GM18498 (cell line): ENCODE data around the gene LSM4.

Experiments
- ATAC-seq: cut with Tn5 transposase; IDR thresholded peaks from one replicate; pipeline ENCODE4 v1.9.1; 2021; ENCODE audit warnings: mild to moderate bottlenecking, moderate library complexity; ENCODE audit not compliant: unreplicated experiment

Gene LSM4

DNA sequence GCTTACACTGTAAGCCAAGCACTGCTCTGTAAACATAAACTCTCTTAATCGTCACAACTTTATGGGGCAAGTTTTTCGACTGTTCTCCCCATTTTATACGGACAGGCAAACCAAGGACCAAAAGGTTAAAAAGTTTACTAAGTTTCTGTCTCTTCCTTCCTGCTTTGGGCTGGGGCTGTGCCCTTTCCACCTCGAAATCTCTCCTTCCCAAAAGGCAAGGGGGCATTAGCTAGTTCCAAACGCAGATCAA lies 43.7 kb downstream of the LSM4 start:
- no peak for ATAC-seq

GRCh38 chr19:18278521-18279265 lies 44.2 kb downstream of the LSM4 start:
- ATAC-seq, result no peak

GRCh38 chr19:18274781-18275356 lies 48.0 kb downstream of the LSM4 start:
- no peak for ATAC-seq

GRCh38 chr19:18274219-18274780 lies 48.6 kb downstream of the LSM4 start, which contains the start of gene IQCN:
IQCN (minus strand) TSS chr19:18274452; CDS start chr19:18269478, 4,974 bp downstream.
- ATAC-seq, result no peak

DNA sequence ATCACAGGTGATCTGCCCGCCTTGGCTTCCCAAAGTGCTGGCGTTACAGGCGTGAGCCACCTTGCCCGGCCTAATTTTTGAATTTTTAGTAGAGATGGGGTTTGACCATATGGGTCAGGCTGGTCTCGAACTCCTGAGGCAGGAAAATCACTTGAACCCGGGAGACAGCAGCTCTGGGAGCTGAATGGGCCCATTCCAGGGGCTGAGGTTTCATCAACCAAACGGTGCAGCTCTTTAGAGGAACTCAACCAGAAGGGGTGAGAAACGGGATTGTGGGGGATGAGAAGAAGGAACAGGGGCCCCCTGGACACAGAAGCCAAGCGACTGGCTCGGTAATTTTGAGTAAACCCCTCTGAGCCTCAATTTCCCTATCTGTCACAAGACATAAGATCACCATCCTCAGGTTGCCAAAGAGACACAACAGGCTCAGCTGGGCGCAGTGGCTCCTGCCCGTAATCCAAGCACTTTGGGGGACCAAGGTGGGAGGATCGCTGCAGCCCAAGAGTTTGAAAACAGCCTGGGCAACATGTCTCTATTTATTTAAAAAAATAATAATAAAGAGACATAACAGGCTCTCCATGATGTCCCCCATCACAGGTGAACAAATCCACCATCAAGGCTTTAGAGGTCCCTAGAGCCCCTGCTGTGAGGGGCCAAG lies 49.2 kb downstream of the LSM4 start:
- ATAC-seq, result no peak

DNA sequence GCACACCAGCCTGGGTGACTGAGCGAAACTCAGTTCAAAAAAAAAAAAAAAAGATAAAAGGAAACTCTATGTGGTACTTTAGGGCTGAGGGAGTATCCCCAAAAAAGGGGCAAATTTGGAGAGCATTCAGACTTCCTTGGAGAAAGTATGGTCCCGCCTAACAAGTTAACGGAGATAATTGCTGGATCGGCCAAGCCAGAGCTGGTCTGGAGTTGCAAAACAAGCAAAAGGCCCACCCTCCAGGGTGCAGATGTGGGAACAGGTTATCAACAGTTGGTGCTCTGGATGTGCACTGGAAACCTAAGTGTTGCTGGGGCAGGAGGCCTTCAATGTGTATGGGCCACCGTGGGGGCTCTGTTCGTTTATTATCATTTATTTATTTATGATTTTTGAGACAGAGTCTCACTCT lies 51.4 kb downstream of the LSM4 start:
- no peak for ATAC-seq

DNA sequence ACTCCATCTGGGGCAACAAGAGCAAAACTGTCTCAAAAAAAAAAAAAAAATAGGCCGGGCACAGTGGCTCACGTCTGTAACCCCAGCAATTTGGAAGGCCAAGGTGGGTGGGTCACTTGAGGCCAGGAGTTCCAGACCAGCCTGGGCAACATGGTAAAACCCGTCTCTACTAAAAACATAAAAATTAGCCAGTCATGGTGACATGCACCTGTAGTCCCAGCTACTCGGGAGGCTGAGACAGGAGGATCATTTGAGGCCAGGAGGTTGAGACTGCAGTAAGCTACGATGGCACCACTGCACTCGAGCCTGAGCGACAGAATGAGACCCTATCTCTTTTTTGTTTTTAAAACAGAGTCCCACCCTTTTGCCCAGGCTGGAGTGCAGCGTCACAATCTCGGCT lies 52.5 kb downstream of the LSM4 start:
- no peak for ATAC-seq

DNA sequence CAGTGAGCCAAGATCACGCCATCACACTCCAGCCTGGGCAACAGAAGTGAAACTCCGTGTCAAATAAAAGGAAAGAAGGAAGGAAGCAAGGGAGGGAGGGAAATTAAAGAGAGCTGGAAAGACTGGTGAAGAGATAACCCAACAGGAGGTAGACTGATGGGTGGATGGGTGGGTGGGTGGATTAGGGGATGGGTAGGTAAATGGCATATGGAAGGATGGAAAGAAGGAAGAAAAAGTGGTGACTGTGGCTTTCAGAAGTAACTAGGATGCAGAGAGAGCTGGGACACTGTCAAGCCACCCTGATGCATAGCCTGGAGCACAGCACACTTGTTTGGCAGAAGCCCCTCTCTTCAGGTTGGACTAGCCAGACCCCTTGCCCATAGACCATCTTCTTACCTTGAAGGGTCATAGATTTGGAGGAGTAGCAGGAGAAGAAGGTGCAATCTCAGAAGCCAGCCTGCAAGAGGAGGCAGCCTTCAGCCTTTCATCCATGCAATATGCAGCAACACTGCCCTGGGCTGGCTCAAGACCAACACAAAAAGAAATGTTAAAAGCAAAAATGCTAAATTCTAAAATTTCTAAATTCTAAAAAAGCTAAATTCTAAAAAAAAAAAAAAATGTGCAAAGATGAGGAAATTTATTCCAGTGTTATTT lies 53.7 kb downstream of the LSM4 start:
- no peak for ATAC-seq

GRCh38 chr19:18266771-18267686 lies 55.8 kb downstream of the LSM4 start:
- ATAC-seq, result no peak

- no peak for ATAC-seq
Observed at GRCh38 chr19:18265582-18265981, 57.3 kb downstream of the LSM4 start.

DNA sequence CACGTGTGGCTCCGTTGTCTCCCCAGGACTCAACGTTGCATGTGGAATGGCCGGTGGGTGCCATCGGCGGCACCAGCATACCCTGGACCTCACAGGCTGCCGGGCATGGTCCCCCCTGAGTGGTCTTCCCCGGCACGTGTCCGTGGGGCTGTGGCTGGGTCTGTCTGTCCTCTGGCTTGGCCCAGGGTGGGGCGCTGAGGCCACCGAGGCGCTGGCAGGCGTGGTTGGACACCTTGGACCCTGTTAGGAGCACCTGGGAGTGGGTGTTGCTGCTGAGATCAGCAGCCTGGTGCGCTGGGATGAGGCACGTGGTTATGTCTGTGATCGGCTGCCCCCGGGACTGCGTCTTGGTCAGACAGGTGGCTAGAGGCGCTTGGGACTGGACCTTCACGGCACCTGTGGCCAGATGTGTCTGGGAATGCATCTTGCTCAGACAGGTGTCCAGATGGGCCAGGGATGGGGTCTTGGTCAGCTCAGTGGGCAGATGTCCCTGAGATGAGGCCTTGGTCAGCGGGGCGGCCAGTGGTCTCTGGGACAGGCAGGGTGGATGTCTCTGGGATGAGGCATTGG lies 57.8 kb downstream of the LSM4 start:
- ATAC-seq, result no peak

GRCh38 chr19:18264137-18264854 lies 58.6 kb downstream of the LSM4 start:
- ATAC-seq, result no peak

DNA sequence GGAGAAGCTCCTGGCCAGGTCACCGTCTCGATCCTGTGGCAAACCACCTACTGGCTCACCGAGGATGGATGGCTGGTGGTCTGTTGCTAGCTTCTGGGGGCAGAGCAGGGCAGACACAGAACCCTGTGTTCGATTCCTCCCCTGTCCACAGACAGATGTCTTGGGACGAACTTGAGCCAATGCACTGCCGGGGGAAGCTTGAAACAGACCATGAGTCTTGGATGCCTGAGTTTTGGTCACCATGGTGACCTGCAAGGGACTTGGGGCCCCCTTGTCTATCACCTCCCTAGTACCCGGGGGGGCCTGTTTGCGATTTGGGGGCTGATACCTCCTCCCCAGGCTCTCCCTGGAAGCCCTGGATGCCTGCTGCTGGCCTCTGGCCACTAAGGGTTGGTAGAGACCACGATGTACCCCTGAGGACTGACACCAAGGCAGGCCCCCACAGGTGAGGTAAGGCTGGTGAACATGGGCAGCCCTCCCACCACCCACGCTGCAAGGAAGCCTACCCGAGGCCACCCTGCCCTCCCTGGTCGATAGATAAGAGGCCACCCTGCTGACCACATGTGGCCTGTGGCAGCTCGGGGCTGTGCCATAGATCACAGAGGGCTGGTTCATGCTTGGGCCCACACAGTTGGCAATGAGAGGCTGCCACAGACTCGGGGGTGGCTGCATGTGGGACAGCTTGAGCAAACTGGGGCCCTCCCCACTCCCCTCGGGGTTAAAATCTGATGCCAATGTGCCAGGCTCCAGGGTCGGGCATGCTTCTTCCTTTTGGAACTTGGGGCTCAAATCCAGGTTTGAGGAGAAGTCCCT lies 59.3 kb downstream of the LSM4 start:
- no peak for ATAC-seq

GRCh38 chr19:18262917-18263316 lies 60.0 kb downstream of the LSM4 start:
- ATAC-seq, result no peak

- ATAC-seq, result no peak
Observed at GRCh38 chr19:18262144-18262543, 60.7 kb downstream of the LSM4 start.

GRCh38 chr19:18261474-18261873 lies 61.4 kb downstream of the LSM4 start:
- ATAC-seq, result no peak

DNA sequence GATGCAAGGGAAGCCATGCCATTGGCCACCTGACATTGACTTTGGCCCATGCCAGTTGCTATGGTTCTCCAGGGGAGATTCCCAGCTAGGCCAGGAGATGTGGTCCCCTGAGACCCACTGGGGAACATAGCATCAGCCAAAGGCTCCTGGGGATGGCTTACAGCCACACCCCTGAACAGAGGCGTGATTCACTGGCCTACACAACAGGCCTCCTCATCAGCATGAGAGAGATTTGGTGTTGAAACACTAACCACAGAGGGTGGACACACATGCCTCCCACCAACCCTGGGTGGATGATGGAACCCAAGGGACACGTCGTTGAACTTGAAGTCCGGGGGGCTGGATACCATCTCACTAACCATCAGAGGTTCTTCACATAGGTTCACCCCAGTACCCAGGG lies 63.0 kb downstream of the LSM4 start:
- ATAC-seq, result no peak

DNA sequence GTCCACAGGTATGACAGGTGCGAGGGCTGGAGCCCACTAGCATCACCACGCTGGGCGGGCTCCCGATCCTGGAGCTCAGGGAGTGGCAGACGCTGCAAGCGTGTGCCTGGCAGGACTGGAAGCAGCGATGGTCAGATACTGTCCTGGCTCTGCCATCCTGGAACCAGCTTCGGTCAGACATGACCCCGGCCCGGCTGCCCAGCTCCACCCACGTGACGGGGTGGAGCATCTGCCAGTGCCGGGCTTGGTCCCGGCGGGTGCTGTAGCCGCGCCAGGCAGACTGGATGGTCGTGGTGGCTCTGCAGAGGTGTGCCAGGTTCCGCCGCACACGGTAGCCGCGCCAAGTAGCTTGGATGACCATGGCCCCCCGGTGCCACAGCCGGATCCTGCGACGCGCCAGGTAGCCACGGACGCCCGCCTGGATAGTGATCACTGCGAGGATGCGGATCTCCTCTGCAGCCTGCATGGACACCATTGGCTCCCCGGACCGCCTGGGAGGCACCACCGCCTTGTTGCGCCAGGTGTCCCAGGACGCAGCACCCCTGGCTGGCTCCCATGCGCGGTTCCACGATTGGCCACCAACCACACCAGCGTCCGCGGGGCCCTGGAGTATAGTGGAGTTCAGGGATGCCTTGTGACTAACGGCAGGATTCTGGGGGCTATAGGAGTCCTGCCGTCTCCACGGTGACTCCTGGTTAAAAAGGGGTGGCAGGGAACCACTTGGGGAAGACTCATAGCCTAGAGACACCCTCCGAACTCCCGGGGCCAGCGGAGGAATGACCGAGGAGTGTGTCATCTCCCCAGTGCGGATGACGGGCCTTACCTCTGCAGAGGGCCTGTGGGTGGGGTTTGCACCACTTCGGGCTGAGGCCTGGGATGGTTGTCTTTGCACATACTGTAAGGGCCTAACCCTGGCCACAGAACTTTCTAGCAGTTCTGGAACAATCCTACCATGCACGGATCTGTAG lies 65.1 kb downstream of the LSM4 start:
- no peak for ATAC-seq
